GM20000 (cell line): ENCODE data around the gene IRF4.
A peak's percentile ranks its signal among the peaks of the same experiment; 100 is the strongest.

ENCODE experiments used
- DNase-seq: peaks from one replicate; pipeline ENCODE4 v3.0.0; 2012; ENCODE audit warnings: low spot score
- CTCF ChIP-seq: IDR thresholded peaks from 2 replicates; pipeline ENCODE4 v1.5.1; 2012; ENCODE audit warnings: mild to moderate bottlenecking, control low read depth; ENCODE audit errors: extremely low read depth, missing control alignments

Gene IRF4

GRCh38 chr6:363909-364308 lies 27.6 kb upstream of the IRF4 start:
- DNase-seq: no peak
- no peak for TF ChIP-seq CTCF

- DNase-seq: peak; percentile 79
Observed at GRCh38 chr6:364609-365540, 26.7 kb upstream of the IRF4 start.

GRCh38 chr6:365835-366234 lies 25.7 kb upstream of the IRF4 start:
- DNase-seq: no peak
- TF ChIP-seq CTCF: no peak

More at GRCh38 chr6:364609-365540, 26.7 kb upstream of the IRF4 start:
- TF ChIP-seq CTCF: no peak

- no peak for DNase-seq
- no peak for TF ChIP-seq CTCF
Observed at GRCh38 chr6:366389-367297, 24.9 kb upstream of the IRF4 start.

GRCh38 chr6:367298-367794 lies 24.2 kb upstream of the IRF4 start:
- TF ChIP-seq CTCF: no peak
- DNase-seq: no peak

GRCh38 chr6:367891-368630 lies 23.5 kb upstream of the IRF4 start:
- no peak for DNase-seq
- no peak for TF ChIP-seq CTCF
